ENCODE measurements around the gene MGAT4A. TPM values are rescaled to one million over a fixed set of nuclear protein-coding genes. Genes with fewer than 3 reads are reported as not detected.

The MGAT4A gene
- total and polyA plus RNA-seq, 9 of the 15 experiments (the other 6 are each of a cell fraction or from before 2014, with no cell fraction given), result 0.03 to 0.53 (median 0.18) TPM; not detected in 2

DNA sequence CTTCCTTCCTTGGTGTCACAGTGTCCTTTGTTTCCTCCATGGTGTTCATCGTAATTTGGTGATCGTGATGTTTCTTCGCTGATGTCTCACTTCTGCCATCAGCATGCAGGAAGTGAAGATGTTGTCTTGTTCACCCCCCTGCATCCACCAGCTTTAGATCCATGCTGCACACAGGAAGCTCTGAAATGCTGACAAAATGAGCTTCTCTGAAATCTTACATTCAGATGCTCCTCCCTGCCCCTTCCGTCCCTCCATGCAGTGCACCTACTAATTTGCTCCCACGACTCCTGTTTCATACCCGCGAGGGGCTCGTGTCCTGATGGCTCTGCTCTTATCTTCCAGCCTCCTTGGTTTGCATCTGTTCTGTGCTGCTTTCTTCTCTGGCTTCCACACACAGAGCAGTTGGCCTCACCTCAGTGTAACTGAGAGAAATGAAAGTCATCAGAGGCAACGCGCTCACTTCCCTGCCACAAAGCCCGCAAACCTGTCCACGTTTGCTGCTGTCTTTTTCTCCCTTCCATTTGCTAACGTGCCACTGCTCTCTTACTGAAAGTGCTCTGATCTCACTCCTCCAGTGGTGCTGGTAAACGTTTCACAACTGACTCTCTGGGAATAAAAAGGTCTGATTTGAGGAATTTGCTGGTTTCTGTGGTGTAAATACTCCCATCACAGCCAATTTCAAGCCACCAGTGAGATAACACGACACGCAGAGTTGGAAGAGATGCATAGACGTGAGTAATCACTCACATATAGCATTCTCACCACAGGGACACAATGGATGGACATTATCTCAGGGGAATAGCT, 41.0 kb upstream of the MGAT4A start:
- in situ Hi-C loops (cut with MboI), result no loop called here
- Histone ChIP-seq H3K79me2 (ENCODE audit: control insufficient read depth, insufficient read depth, low read length) (no peaks in the 10 kb centered on the region), H3K9me3 (replicated peaks; ENCODE audit: control insufficient read depth, insufficient read depth, low read depth, low read length) (no peaks in the 10 kb centered on the region), H2AFZ (ENCODE audit: low read depth, low read length) (no peak overlapping the region), H4K20me1 (replicated peaks; ENCODE audit: control insufficient read depth, insufficient read depth, low read length) (no peaks in the 10 kb centered on the region; the same call in 1 of the 2 replicates), H3K36me3 (ENCODE audit: control insufficient read depth, insufficient read depth, low read length) (no peaks in the 10 kb centered on the region), H3K27ac (ENCODE audit: extremely low read depth, low read depth, low read length) (no peak overlapping the region), H3K27me3 (ENCODE audit: control insufficient read depth in 2 of 2, insufficient read depth in 2 of 2, low read length in 2 of 2) (peaks cover 24 to 79% of the 10 kb centered on the region in 2 experiments; a peak in 4 of 5 replicates), H3K4me2 (ENCODE audit: insufficient read depth, low read length) (no peak overlapping the region), H3K4me1 (replicated peaks in 1 of 2; ENCODE audit: control insufficient read depth in 2 of 2, insufficient read depth in 2 of 2, low read length in 2 of 2) (no peaks in the 10 kb centered on the region), H3K4me3 (no peak overlapping the region), H3K9me1 (ENCODE audit: control insufficient read depth, insufficient read depth, low read length) (no peaks in the 10 kb centered on the region), H3K9ac (ENCODE audit: insufficient read depth in 1 of 2, low read depth in 2 of 2, low read length in 2 of 2) (no peak overlapping the region)
- FAIRE-seq (no peak), DNase-seq (ENCODE audit: extremely low read depth in 1 of 4, low spot score in 3 of 4) (no peak), ATAC-seq (no peak)
- 2% methylated on average over 15 of the region's 17 CpGs for WGBS (ENCODE audit: insufficient coverage, low coverage, missing lambda C conversion rate)
- POLR2A ChIA-PET, result interaction anchor here (0.6 to 0.7 kb wide), 2 partner anchors 1302 to 1711 kb away, joined by 3 read pairs; no protein-coding TSS in a partner anchor
- CTCF ChIA-PET (ENCODE audit: low intra/inter-chr PET ratio), result no interaction called here
- no TSS peak for BruUV-seq (replicated peaks)
- intact Hi-C loops (cut with micrococcal nuclease), result no loop called here
- TF ChIP-seq, protein P1, sequence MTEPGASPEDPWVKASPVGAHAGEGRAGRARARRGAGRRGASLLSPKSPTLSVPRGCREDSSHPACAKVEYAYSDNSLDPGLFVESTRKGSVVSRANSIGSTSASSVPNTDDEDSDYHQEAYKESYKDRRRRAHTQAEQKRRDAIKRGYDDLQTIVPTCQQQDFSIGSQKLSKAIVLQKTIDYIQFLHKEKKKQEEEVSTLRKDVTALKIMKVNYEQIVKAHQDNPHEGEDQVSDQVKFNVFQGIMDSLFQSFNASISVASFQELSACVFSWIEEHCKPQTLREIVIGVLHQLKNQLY (CRISPR knock-in tag; conservative IDR thresholded peaks at IDR 0.05), result no peak
- TF ChIP-seq ZNF436 (CRISPR knock-in tag; IDR thresholded peaks at IDR 0.05) (no peak), TCF7 (IDR thresholded peaks at IDR 0.05; ENCODE audit: borderline replicate concordance) (no peak), ZNF668 (CRISPR knock-in tag; IDR thresholded peaks at IDR 0.05) (no peak), MYC (IDR thresholded peaks at IDR 0.05; ENCODE audit: low read depth, low read length) (no peak), MYC (CRISPR knock-in tag; IDR thresholded peaks at IDR 0.05; ENCODE audit: borderline replicate concordance, low read depth) (no peak), SMAD2 (IDR thresholded peaks at IDR 0.05; ENCODE audit: low read depth, low read length) (no peak), ZNF79 (CRISPR knock-in tag; IDR thresholded peaks at IDR 0.05; ENCODE audit: low read depth) (no peak), CHD1 (IDR thresholded peaks at IDR 0.05; ENCODE audit: low read length) (no peak), CBFA2T3 (IDR thresholded peaks at IDR 0.05) (no peak), KLF6 (CRISPR knock-in tag; IDR thresholded peaks at IDR 0.05; ENCODE audit: borderline replicate concordance) (no peak), ARNT (IDR thresholded peaks at IDR 0.05) (no peak)
- TF ChIP-seq, protein P2, sequence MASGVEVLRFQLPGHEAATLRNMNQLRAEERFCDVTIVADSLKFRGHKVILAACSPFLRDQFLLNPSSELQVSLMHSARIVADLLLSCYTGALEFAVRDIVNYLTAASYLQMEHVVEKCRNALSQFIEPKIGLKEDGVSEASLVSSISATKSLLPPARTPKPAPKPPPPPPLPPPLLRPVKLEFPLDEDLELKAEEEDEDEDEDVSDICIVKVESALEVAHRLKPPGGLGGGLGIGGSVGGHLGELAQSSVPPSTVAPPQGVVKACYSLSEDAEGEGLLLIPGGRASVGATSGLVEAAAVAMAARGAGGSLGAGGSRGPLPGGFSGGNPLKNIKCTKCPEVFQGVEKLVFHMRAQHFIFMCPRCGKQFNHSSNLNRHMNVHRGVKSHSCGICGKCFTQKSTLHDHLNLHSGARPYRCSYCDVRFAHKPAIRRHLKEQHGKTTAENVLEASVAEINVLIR (CRISPR knock-in tag; IDR thresholded peaks at IDR 0.05), result no peak
- TF ChIP-seq, protein P3, sequence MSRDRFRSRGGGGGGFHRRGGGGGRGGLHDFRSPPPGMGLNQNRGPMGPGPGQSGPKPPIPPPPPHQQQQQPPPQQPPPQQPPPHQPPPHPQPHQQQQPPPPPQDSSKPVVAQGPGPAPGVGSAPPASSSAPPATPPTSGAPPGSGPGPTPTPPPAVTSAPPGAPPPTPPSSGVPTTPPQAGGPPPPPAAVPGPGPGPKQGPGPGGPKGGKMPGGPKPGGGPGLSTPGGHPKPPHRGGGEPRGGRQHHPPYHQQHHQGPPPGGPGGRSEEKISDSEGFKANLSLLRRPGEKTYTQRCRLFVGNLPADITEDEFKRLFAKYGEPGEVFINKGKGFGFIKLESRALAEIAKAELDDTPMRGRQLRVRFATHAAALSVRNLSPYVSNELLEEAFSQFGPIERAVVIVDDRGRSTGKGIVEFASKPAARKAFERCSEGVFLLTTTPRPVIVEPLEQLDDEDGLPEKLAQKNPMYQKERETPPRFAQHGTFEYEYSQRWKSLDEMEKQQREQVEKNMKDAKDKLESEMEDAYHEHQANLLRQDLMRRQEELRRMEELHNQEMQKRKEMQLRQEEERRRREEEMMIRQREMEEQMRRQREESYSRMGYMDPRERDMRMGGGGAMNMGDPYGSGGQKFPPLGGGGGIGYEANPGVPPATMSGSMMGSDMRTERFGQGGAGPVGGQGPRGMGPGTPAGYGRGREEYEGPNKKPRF (IDR thresholded peaks at IDR 0.05; ENCODE audit: low read depth, low read length), result no peak

All from K562 (cell line).